CD14-positive monocyte (primary cell): ENCODE measurements around the gene PYROXD2. TPM values are rescaled to one million over a fixed set of nuclear protein-coding genes. Genes with fewer than 3 reads are reported as not detected.
A peak's percentile ranks its signal among the peaks of the same experiment; 100 is the strongest.

Experiments
- DNase-seq, 3 donors: peaks; one replicate each; pipeline ENCODE4 v3.0.0-alpha.2; 2011 to 2022
- H2AFZ ChIP-seq: 2 replicates; pipeline ENCODE4 v1.6.0; 2012; ENCODE audit warnings: mild to moderate bottlenecking, low read depth, low read length, inconsistent platforms; ENCODE audit not compliant: insufficient read depth, poor library complexity, severe bottlenecking
- H3K27ac ChIP-seq, 2 donors: 1 replicate in 1 of 2; 2 replicates in 1 of 2; pipeline ENCODE4 v1.5.1; 2012 to 2013; ENCODE audit warnings: low read length in 2 of 2, control low read depth in 1 of 2, inconsistent platforms in 1 of 2, low read depth in 1 of 2, mild to moderate bottlenecking in 1 of 2
- H3K27me3 ChIP-seq, 2 donors: one replicate each; pipeline versions ENCODE4 v1.6.0 to v1.6.1; 2011 to 2013; ENCODE audit warnings: low read length in 2 of 2; ENCODE audit not compliant: control insufficient read depth in 2 of 2, insufficient read depth in 2 of 2
- H3K36me3 ChIP-seq, 2 donors: replicated peaks in 1 of 2; 1 replicate in 1 of 2; 2 replicates in 1 of 2; pipeline versions ENCODE4 v1.5.1 to v1.6.1; 2012 to 2013; ENCODE audit warnings: low read length in 2 of 2, control low read depth in 1 of 2, inconsistent platforms in 1 of 2, mild to moderate bottlenecking in 1 of 2; ENCODE audit not compliant: insufficient read depth in 2 of 2, control insufficient read depth in 1 of 2
- H3K4me1 ChIP-seq, 2 donors: 1 replicate in 1 of 2; 2 replicates in 1 of 2; pipeline versions ENCODE4 v1.5.1 to v1.6.1; 2012 to 2013; ENCODE audit warnings: low read length in 2 of 2, control low read depth in 1 of 2, inconsistent platforms in 1 of 2, mild to moderate bottlenecking in 1 of 2, moderate library complexity in 1 of 2; ENCODE audit not compliant: insufficient read depth in 2 of 2, control insufficient read depth in 1 of 2
- H3K4me2 ChIP-seq: replicated peaks from 2 replicates; pipeline ENCODE3; 2012; ENCODE audit warnings: low read length, moderate library complexity, mild to moderate bottlenecking; ENCODE audit not compliant: poor library complexity, severe bottlenecking; ENCODE audit errors: extremely low read depth
- H3K4me3 ChIP-seq, 3 experiments: fragments of 200-600 bp in 1 of 3; sonication (generic) in 1 of 3; replicated peaks in 1 of 3; 1 replicate in 2 of 3; 2 replicates in 1 of 3; pipeline ENCODE4 v1.5.1; 2011 to 2013; ENCODE audit warnings: low read length in 3 of 3, mild to moderate bottlenecking in 3 of 3, control low read depth in 2 of 3, low read depth in 2 of 3, inconsistent platforms in 1 of 3, moderate library complexity in 1 of 3
- H3K79me2 ChIP-seq: 2 replicates; pipeline ENCODE4 v1.6.0; 2012; ENCODE audit warnings: mild to moderate bottlenecking, control low read depth, inconsistent platforms, low read length, moderate library complexity; ENCODE audit not compliant: insufficient read depth
- H3K9ac ChIP-seq: 2 replicates; pipeline ENCODE4 v1.6.0; 2017; ENCODE audit warnings: low read length, mild to moderate bottlenecking; ENCODE audit not compliant: insufficient read depth, poor library complexity, severe bottlenecking
- H3K9me3 ChIP-seq, 2 donors: replicated peaks in 1 of 2; 1 replicate in 1 of 2; 2 replicates in 1 of 2; pipeline versions ENCODE4 v1.5.1 to v1.6.1; 2012 to 2013; ENCODE audit warnings: low read length in 2 of 2, control low read depth in 1 of 2; ENCODE audit not compliant: control insufficient read depth in 1 of 2, insufficient read depth in 1 of 2
- H4K20me1 ChIP-seq: 2 replicates; pipeline ENCODE4 v1.6.0; 2012; ENCODE audit warnings: mild to moderate bottlenecking, low read length, control low read depth, moderate library complexity; ENCODE audit not compliant: insufficient read depth
- H3K27ac Mint-ChIP-seq, 7 donors: one replicate each; pipeline ENCODE4 v1.8.0; 2020; ENCODE audit warnings: mild to moderate bottlenecking in 7 of 7, mixed read lengths in 7 of 7, moderate library complexity in 6 of 7, inconsistent platforms in 2 of 7
- H3K27me3 Mint-ChIP-seq, 3 donors: one replicate each; pipeline ENCODE4 v1.8.0; 2021 to 2022; ENCODE audit warnings: low read depth in 3 of 3, mild to moderate bottlenecking in 3 of 3, mixed read lengths in 3 of 3, moderate library complexity in 3 of 3, inconsistent platforms in 1 of 3
- H3K36me3 Mint-ChIP-seq, 2 donors: one replicate each; pipeline ENCODE4 v1.8.0; 2020; ENCODE audit warnings: mixed read lengths in 2 of 2, inconsistent platforms in 1 of 2, mild to moderate bottlenecking in 1 of 2
- H3K4me1 Mint-ChIP-seq: one replicate; pipeline ENCODE4 v1.8.0; 2020; ENCODE audit warnings: mild to moderate bottlenecking, mixed read lengths
- H3K4me3 Mint-ChIP-seq, 2 donors: one replicate each; pipeline ENCODE4 v1.8.0; 2020; ENCODE audit warnings: mild to moderate bottlenecking in 2 of 2, mixed read lengths in 2 of 2, moderate library complexity in 1 of 2
- H3K9me3 Mint-ChIP-seq, 7 donors: one replicate each; pipeline ENCODE4 v1.8.0; 2020 to 2022; ENCODE audit warnings: mixed read lengths in 7 of 7, mild to moderate bottlenecking in 6 of 7, moderate library complexity in 6 of 7, inconsistent platforms in 2 of 7
- WGBS: methylation state at CpG from one replicate; pipeline ENCODE4 v1.1.5; 2013; ENCODE audit warnings: missing lambda C conversion rate; ENCODE audit not compliant: insufficient coverage; 5-methylcytosine and 5-hydroxymethylcytosine counted together
- intact Hi-C, 2 donors: fragments of 100-400 bp; cut with micrococcal nuclease; formaldehyde crosslinking; loops; one replicate each; pipeline versions ENCODE4 v1.15.0 to v1.15.1; 2023
- polyA plus RNA-seq, 3 donors: library from polyadenylated mRNA; depleted of rRNA in 1 of 3; unstranded in 2 of 3; stranded (reverse) in 1 of 3; fragments of 300-500 nt in 2 of 3; fragments of >200 nt in 1 of 3; fragmentation: Illumina TruSeq in 2 of 3; gene quantifications; 1 replicate in 2 of 3; 2 replicates in 1 of 3; pipeline ENCODE4 v1.2.3, GENCODE V29; 2012 to 2021
- TF ChIP-seq, protein P1 (sequence below): fragments of 200-600 bp; IDR thresholded peaks from one replicate; pipeline ENCODE4 v1.8.0; 2022; ENCODE audit warnings: antibody characterized with exemption, mild to moderate bottlenecking

Gene PYROXD2
- polyA plus RNA-seq, 3 donors = 0.27 to 21.6 (median 1.00) TPM

DNA sequence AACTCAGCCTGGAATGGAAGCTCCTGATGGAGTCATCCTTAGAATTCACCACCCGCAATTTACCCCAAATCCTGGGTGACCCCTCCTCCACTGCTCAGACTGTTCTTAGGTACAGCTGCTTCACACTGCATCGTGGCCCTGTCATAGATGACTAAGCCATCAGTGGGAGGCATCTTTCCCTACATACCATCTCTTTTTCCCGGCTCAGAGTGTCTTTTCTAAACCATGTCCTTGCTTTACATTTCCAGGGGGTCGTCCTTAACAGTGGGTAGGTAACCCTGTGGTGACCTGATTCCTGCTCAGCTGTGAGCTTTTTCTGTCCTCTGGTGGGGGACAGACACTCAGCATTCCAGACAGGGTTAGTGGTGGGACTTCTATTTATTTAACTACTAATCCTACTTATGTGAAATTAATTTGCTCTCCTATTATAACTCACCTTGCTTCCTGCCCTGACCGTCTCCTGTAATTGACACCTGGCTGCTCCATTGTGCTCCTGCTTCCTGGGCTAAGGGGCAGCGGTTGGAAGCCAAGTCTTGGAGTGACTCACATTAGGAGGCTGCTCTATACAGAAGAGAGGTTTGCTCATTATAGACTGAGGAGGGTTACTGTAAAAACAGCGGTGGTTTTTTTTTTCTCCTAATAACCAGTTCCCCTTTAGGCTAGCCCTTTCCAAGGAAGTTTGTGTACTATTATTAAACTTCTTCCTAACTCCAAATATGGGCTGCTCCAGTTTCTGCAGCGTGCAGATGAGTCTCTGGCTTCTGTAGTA, 40.6 kb downstream of the PYROXD2 start:
- no peak overlapping the region for H3K27ac Mint-ChIP-seq
- H3K79me2 ChIP-seq = no peaks in the 10 kb centered on the region
- H2AFZ ChIP-seq = no peak overlapping the region
- no peaks in the 10 kb centered on the region for H3K36me3 ChIP-seq
- no peak overlapping the region for H3K4me3 Mint-ChIP-seq
- H3K27me3 ChIP-seq = no peaks in the 10 kb centered on the region
- H3K9me3 ChIP-seq = peaks cover 0 to 5% of the 10 kb centered on the region in 2 donors
- peaks cover 12% of the 10 kb centered on the region for H3K4me1 Mint-ChIP-seq
- no peaks in the 10 kb centered on the region for H3K36me3 Mint-ChIP-seq
- no peak overlapping the region for H3K4me2 ChIP-seq
- peaks cover 0 to 9% (median 3%) of the 10 kb centered on the region in 7 donors for H3K9me3 Mint-ChIP-seq
- DNase-seq = no peak
- TF ChIP-seq, protein P1, sequence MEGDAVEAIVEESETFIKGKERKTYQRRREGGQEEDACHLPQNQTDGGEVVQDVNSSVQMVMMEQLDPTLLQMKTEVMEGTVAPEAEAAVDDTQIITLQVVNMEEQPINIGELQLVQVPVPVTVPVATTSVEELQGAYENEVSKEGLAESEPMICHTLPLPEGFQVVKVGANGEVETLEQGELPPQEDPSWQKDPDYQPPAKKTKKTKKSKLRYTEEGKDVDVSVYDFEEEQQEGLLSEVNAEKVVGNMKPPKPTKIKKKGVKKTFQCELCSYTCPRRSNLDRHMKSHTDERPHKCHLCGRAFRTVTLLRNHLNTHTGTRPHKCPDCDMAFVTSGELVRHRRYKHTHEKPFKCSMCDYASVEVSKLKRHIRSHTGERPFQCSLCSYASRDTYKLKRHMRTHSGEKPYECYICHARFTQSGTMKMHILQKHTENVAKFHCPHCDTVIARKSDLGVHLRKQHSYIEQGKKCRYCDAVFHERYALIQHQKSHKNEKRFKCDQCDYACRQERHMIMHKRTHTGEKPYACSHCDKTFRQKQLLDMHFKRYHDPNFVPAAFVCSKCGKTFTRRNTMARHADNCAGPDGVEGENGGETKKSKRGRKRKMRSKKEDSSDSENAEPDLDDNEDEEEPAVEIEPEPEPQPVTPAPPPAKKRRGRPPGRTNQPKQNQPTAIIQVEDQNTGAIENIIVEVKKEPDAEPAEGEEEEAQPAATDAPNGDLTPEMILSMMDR = no peak
- H3K4me3 ChIP-seq = no peak overlapping the region
- no peaks in the 10 kb centered on the region for H3K4me1 ChIP-seq
- WGBS = 75% methylated on average over 3 of the region's 8 CpGs
- peaks cover 1 to 14% (median 11%) of the 10 kb centered on the region in 3 donors for H3K27me3 Mint-ChIP-seq
- H3K9ac ChIP-seq = no peak overlapping the region
- H3K27ac ChIP-seq = no peak overlapping the region
- intact Hi-C loops = no loop called here
- no peaks in the 10 kb centered on the region for H4K20me1 ChIP-seq

DNA sequence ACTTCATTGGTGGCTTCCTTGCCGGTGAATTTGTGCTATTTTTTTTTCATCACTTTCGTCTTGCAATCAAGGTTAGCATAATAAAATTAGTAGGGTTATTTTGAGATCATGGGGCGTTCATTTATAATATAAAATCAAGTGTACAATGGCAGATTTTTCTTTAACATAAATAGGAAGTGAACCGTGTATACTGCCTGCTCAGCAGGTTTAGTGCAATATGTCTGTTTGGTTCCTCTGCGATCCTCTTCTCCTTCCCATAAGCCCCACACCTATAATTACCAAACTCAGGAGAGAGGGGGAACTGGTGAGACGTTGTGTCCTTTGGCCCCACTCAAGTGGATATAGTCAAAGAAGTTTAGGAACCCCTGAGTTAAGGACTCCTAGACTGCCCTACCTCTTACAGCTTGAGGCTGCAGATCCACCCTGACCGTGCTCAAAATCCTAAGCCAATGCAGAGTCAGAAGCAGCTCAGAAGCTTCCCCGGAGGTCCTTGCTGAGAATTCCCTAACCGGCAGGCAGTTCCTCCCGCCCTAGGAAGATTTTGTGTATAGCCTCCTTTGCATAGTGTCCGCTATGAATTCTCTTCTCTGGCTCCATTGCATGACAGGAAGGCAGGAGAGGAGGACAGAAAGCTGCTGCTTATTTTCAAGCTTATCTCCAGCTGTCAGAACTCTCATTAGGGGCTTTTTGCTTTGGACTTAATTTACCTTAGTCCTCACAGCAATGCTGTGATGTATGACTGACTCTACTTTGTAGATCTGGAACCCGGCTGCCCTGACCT, 41.5 kb downstream of the PYROXD2 start:
- H3K36me3 Mint-ChIP-seq = no peaks in the 10 kb centered on the region
- Histone ChIP-seq H3K27me3 (no peaks in the 10 kb centered on the region), H3K27ac (no peak overlapping the region), H3K9me3 (peaks cover 0 to 5% of the 10 kb centered on the region in 2 donors), H3K36me3 (no peaks in the 10 kb centered on the region), H3K4me1 (no peaks in the 10 kb centered on the region), H3K4me3 (no peak overlapping the region), H3K9ac (no peak overlapping the region), H3K79me2 (no peaks in the 10 kb centered on the region), H3K4me2 (no peak overlapping the region), H2AFZ (no peak overlapping the region), H4K20me1 (no peaks in the 10 kb centered on the region)
- peaks cover 1 to 9% (median 3%) of the 10 kb centered on the region in 7 donors for H3K9me3 Mint-ChIP-seq
- no peak for DNase-seq
- no peak overlapping the region for H3K4me3 Mint-ChIP-seq
- WGBS = 83% methylated on average over 3 of the region's 12 CpGs
- intact Hi-C loops = no loop called here
- peaks cover 1 to 14% (median 11%) of the 10 kb centered on the region in 3 donors for H3K27me3 Mint-ChIP-seq
- TF ChIP-seq, protein P1 = no peak
- peak overlapping the region in 1 of 7 donors; percentile 21 for H3K27ac Mint-ChIP-seq
- peaks cover 12% of the 10 kb centered on the region for H3K4me1 Mint-ChIP-seq
